Measurements from ENCODE around the gene AFF2.

DNA sequence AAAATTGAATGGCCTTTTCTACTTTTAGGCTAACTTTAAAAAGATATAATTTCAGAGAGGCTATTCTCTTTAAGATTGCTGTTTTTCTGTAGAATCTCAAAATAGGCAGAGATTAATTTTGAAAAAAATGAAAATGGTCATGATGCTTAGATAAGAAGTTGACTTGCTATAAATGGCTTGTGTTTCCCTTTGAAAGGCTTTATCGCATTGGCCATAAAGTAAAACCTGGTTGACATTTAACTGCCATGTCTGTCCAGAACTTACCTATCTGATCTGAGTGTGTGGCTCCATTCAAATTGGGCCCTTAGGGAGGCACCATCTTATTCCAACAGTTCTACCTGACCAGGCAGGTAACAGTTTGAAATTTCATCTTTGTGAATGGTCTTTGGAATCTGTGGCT lies 56.1 kb downstream of the AFF2 start:
- TF ChIP-seq PATZ1 (CRISPR knock-in tag; IDR thresholded peaks at IDR 0.05; ENCODE audit: borderline replicate concordance) (no peak), TCF4 (CRISPR knock-in tag; IDR thresholded peaks at IDR 0.05; ENCODE audit: borderline replicate concordance) (no peak), ZNF70 (CRISPR knock-in tag; IDR thresholded peaks at IDR 0.05) (no peak), ZC3H10 (CRISPR knock-in tag; IDR thresholded peaks at IDR 0.05) (no peak), PPARA (CRISPR knock-in tag; IDR thresholded peaks at IDR 0.05; ENCODE audit: borderline replicate concordance) (no peak), BACH2 (CRISPR knock-in tag; IDR thresholded peaks at IDR 0.05; ENCODE audit: borderline replicate concordance) (no peak), ARNTL (CRISPR knock-in tag; IDR thresholded peaks at IDR 0.05; ENCODE audit: borderline replicate concordance, low read depth) (no peak), ISL1 (CRISPR knock-in tag; IDR thresholded peaks at IDR 0.05) (no peak)
